ENCODE measurements around the gene CRCP.
"Not testable (repeated sequence)": the region's sequence is repeated elsewhere in the genome, so short reads cannot be mapped to it uniquely, and the experiment has no call there.

Gene CRCP

GRCh38 chr7:66108410-66108809 is 6.2 kb upstream of the CRCP start:
- not testable (repeated sequence) for DNase-seq (ENCODE audit: low read depth in 2 of 2)

GRCh38 chr7:66110856-66111255 is 3.8 kb upstream of the CRCP start:
- no peak for DNase-seq (ENCODE audit: low read depth in 2 of 2)

- DNase-seq (ENCODE audit: low read depth in 2 of 2): not testable (repeated sequence)
These were observed 2.2 kb downstream of the CRCP start for GRCh38 chr7:66116680-66117420.

GRCh38 chr7:66118603-66119002 is 4.0 kb downstream of the CRCP start:
- DNase-seq (ENCODE audit: low read depth in 2 of 2): no peak

GRCh38 chr7:66119245-66119850 is 4.7 kb downstream of the CRCP start:
- DNase-seq (ENCODE audit: low read depth in 2 of 2): no peak

GRCh38 chr7:66123175-66123528 is 8.5 kb downstream of the CRCP start:
- no peak for DNase-seq (ENCODE audit: low read depth in 2 of 2)

- not testable (repeated sequence) for DNase-seq (ENCODE audit: low read depth in 2 of 2)
These were observed 9.9 kb downstream of the CRCP start for GRCh38 chr7:66124569-66124861.

- no peak for DNase-seq (ENCODE audit: low read depth in 2 of 2)
These were observed 10.5 kb downstream of the CRCP start for GRCh38 chr7:66125052-66125694.

GRCh38 chr7:66125781-66126352 is 11.2 kb downstream of the CRCP start:
- DNase-seq (ENCODE audit: low read depth in 2 of 2): not testable (repeated sequence)

GRCh38 chr7:66127172-66127571 is 12.5 kb downstream of the CRCP start:
- DNase-seq (ENCODE audit: low read depth in 2 of 2): not testable (repeated sequence)

GRCh38 chr7:66138994-66139752 is 24.5 kb downstream of the CRCP start:
- no peak for DNase-seq (ENCODE audit: low read depth in 2 of 2)

GRCh38 chr7:66140924-66141323 is 26.3 kb downstream of the CRCP start:
- DNase-seq (ENCODE audit: low read depth in 2 of 2): no peak

GRCh38 chr7:66142334-66142733 is 27.7 kb downstream of the CRCP start:
- DNase-seq (ENCODE audit: low read depth in 2 of 2): no peak

- no peak for DNase-seq (ENCODE audit: low read depth in 2 of 2)
These were observed 28.3 kb downstream of the CRCP start for GRCh38 chr7:66142996-66143395.

GRCh38 chr7:66143876-66144332 is 29.3 kb downstream of the CRCP start:
- DNase-seq (ENCODE audit: low read depth in 2 of 2): no peak

- no peak for DNase-seq (ENCODE audit: low read depth in 2 of 2)
These were observed 30.9 kb downstream of the CRCP start for GRCh38 chr7:66145400-66146104.

- no peak for DNase-seq (ENCODE audit: low read depth in 2 of 2)
These were observed 32.1 kb downstream of the CRCP start for GRCh38 chr7:66146701-66147100.

- not testable (repeated sequence) for DNase-seq (ENCODE audit: low read depth in 2 of 2)
These were observed 33.0 kb downstream of the CRCP start for GRCh38 chr7:66147657-66148056.

GRCh38 chr7:66150471-66150870 is 35.8 kb downstream of the CRCP start:
- no peak for DNase-seq (ENCODE audit: low read depth in 2 of 2)

GRCh38 chr7:66152371-66153191 is 37.9 kb downstream of the CRCP start:
- DNase-seq (ENCODE audit: low read depth in 2 of 2): no peak

- no peak for DNase-seq (ENCODE audit: low read depth in 2 of 2)
These were observed 39.0 kb downstream of the CRCP start for GRCh38 chr7:66153691-66154090.
